Endothelial cell of umbilical vein (primary cell): Measurements from ENCODE around the gene RNLS. TPM values are rescaled to one million over a fixed set of nuclear protein-coding genes. Genes with fewer than 3 reads are reported as not detected.

Experiments used
- BruUV-seq: library from RNA; stranded (reverse); fragments of 400-500 nt; replicated peaks from 2 replicates; lab custom pipeline; 2021; lab: Mats Ljungman, UMichigan
- CTCF ChIA-PET: fragments of 300-600, 350-600 bp; sonication (Branson Sonifier 250); formaldehyde crosslinking; loops from one replicate; lab custom pipeline; 2021; ENCODE audit warnings: antibody characterized with exemption, inconsistent platforms; lab: Charles Lee
- POLR2A ChIA-PET: fragments of 300-600, 350-600 bp; sonication (Branson Sonifier 250); formaldehyde crosslinking; loops from one replicate; lab custom pipeline; 2021; ENCODE audit warnings: antibody characterized with exemption, inconsistent platforms; lab: Charles Lee
- DNase-seq: peaks from one replicate; pipeline ENCODE4 v3.0.0-alpha.2; 2011; ENCODE audit warnings: low read depth, low spot score
- FAIRE-seq: peaks from 2 replicates; lab custom pipeline; 2011; peaks lifted over from hg19 to GRCh38; lab: Jason Lieb, UNC
- H2AFZ ChIP-seq: 2 replicates; pipeline ENCODE4 v1.6.0; 2012; ENCODE audit warnings: low read depth, low read length, control low read depth, inconsistent platforms
- H3K27ac ChIP-seq: 2 replicates; pipeline ENCODE4 v1.5.1; 2011; ENCODE audit warnings: low read depth, mild to moderate bottlenecking, control low read depth, low read length, moderate library complexity; ENCODE audit not compliant: insufficient read depth
- H3K27me3 ChIP-seq, 2 experiments: 2 replicates each; pipeline versions ENCODE4 v1.6.0 to v1.6.1; 2011; ENCODE audit warnings: low read length in 2 of 2, mixed read lengths in 1 of 2; ENCODE audit not compliant: control insufficient read depth in 2 of 2, insufficient read depth in 2 of 2
- H3K36me3 ChIP-seq, 2 experiments: 2 replicates in 1 of 2; 3 replicates in 1 of 2; pipeline ENCODE4 v1.5.1; 2011; ENCODE audit warnings: low read length in 2 of 2, mild to moderate bottlenecking in 1 of 2, moderate library complexity in 1 of 2; ENCODE audit not compliant: control insufficient read depth in 2 of 2, insufficient read depth in 2 of 2; ENCODE audit errors: extremely low read depth in 1 of 2
- H3K4me1 ChIP-seq: 3 replicates; pipeline ENCODE4 v1.5.1; 2011; ENCODE audit warnings: mild to moderate bottlenecking, low read length; ENCODE audit not compliant: control insufficient read depth, insufficient read depth; ENCODE audit errors: extremely low read depth
- H3K4me2 ChIP-seq: 2 replicates; pipeline ENCODE4 v1.6.1; 2011; ENCODE audit warnings: low read length, control low read depth, mixed read lengths; ENCODE audit not compliant: insufficient read depth
- H3K4me3 ChIP-seq, 3 experiments: fragments of 200-600 bp in 1 of 3; sonication (generic), shearing (Covaris generic) in 1 of 3; replicated peaks in 1 of 3; 2 replicates each; pipeline ENCODE4 v1.5.1; 2011 to 2016; ENCODE audit warnings: control low read depth in 3 of 3, low read length in 3 of 3, mild to moderate bottlenecking in 2 of 3, inconsistent platforms in 1 of 3, low read depth in 1 of 3, moderate library complexity in 1 of 3; ENCODE audit not compliant: insufficient read depth in 1 of 3
- H3K79me2 ChIP-seq: 2 replicates; pipeline ENCODE4 v1.6.0; 2012; ENCODE audit warnings: low read length, inconsistent platforms; ENCODE audit not compliant: control insufficient read depth, insufficient read depth
- H3K9ac ChIP-seq: replicated peaks from 2 replicates; pipeline ENCODE3; 2011; ENCODE audit warnings: low read length, control low read depth; ENCODE audit not compliant: insufficient read depth; ENCODE audit errors: extremely low read depth
- H3K9me1 ChIP-seq: replicated peaks from 3 replicates; pipeline ENCODE4 v1.6.0; 2011; ENCODE audit warnings: mild to moderate bottlenecking, low read length; ENCODE audit not compliant: control insufficient read depth, insufficient read depth; ENCODE audit errors: extremely low read depth
- H3K9me3 ChIP-seq: replicated peaks from 2 replicates; pipeline ENCODE4 v1.5.1; 2012; ENCODE audit warnings: low read length, inconsistent platforms; ENCODE audit not compliant: control insufficient read depth, insufficient read depth
- H4K20me1 ChIP-seq: replicated peaks from 2 replicates; pipeline ENCODE3; 2011; ENCODE audit warnings: mild to moderate bottlenecking, low read length; ENCODE audit not compliant: control insufficient read depth, insufficient read depth; ENCODE audit errors: extremely low read depth
- EZH2 ChIP-seq: IDR thresholded peaks from 2 replicates; pipeline ENCODE4 v1.6.1; 2012; ENCODE audit warnings: borderline replicate concordance, low read depth, mild to moderate bottlenecking, moderate library complexity, low read length, inconsistent platforms; ENCODE audit not compliant: severe bottlenecking
- FOS ChIP-seq: IDR thresholded peaks from 2 replicates; pipeline ENCODE4 v1.6.1; 2011; ENCODE audit warnings: mild to moderate bottlenecking, low read length, moderate library complexity, borderline replicate concordance; ENCODE audit not compliant: insufficient read depth
- GATA2 ChIP-seq: IDR thresholded peaks from 2 replicates; pipeline ENCODE4 v1.7.0; 2011; ENCODE audit warnings: low read depth, mild to moderate bottlenecking, moderate library complexity, mixed read lengths, low read length; ENCODE audit not compliant: insufficient read length, insufficient read depth
- JUN ChIP-seq: IDR thresholded peaks from 2 replicates; pipeline ENCODE4 v1.6.1; 2011; ENCODE audit warnings: borderline replicate concordance, low read depth; ENCODE audit not compliant: insufficient read length, insufficient read depth
- MAX ChIP-seq: IDR thresholded peaks from 2 replicates; pipeline ENCODE4 v1.6.1; 2011; ENCODE audit not compliant: insufficient read depth, insufficient read length
- MYC ChIP-seq: IDR thresholded peaks from one replicate; pipeline ENCODE4 v1.6.1; 2011; ENCODE audit warnings: mild to moderate bottlenecking, low read depth, low read length
- POLR2A ChIP-seq: IDR thresholded peaks from 2 replicates; pipeline ENCODE4 v1.6.1; 2012; ENCODE audit warnings: low read depth, mild to moderate bottlenecking, control low read depth, low read length
- POLR2AphosphoS5 ChIP-seq: IDR thresholded peaks from 2 replicates; pipeline ENCODE4 v1.6.1; 2012; ENCODE audit warnings: low read depth, mild to moderate bottlenecking, control low read depth, low read length, moderate library complexity; ENCODE audit not compliant: insufficient read depth
- dilution Hi-C: fragments of 300-500 bp; cut with MboI; formaldehyde crosslinking; loops from one replicate; pipeline ENCODE4 v1.15.0; 2019; ENCODE audit warnings: low sequenced_read_pairs; ENCODE audit not compliant: extremely low pct_ligation_motif_present
- intact Hi-C: fragments of 100-400 bp; cut with micrococcal nuclease; formaldehyde crosslinking; loops from one replicate; pipeline ENCODE4 v1.10.0; 2022
- polyA plus RNA-seq, 4 experiments: library from polyadenylated mRNA; depleted of rRNA in 3 of 4; stranded (reverse) in 3 of 4; unstranded in 1 of 4; fragments of >200 nt; gene quantifications; 2 replicates each; pipeline versions ENCODE4 v1.2.1 to v1.2.3, GENCODE V29; 2011 to 2012; ENCODE audit warnings: missing spikeins in 1 of 4
- total RNA-seq: library from RNA; stranded (reverse); gene quantifications from 2 replicates; pipeline ENCODE4 v1.2.3, GENCODE V29; 2021
- TF ChIP-seq, protein P1 (sequence below), 2 donors: IDR thresholded peaks; 1 replicate in 1 of 2; 2 replicates in 1 of 2; pipeline ENCODE4 v1.5.1; 2011; ENCODE audit warnings: low read length in 2 of 2, mild to moderate bottlenecking in 2 of 2, moderate library complexity in 2 of 2, control low read depth in 1 of 2, inconsistent platforms in 1 of 2, low read depth in 1 of 2; ENCODE audit not compliant: insufficient read depth in 1 of 2; ENCODE audit errors: extremely low read depth in 1 of 2

Gene RNLS
- total and polyA plus RNA-seq, 2 donors (not counting 3 experiments of a cell fraction or from before 2014, with no cell fraction given) = 2.5 to 4.6 TPM

GRCh38 chr10:88523739-88524400 lies 59.2 kb downstream of the RNLS start:
- Histone ChIP-seq H3K4me1 (peaks cover 8% of the 10 kb centered on the region), H3K27me3 (no peaks in the 10 kb centered on the region), H3K9me1 (no peaks in the 10 kb centered on the region), H3K36me3 (no peaks in the 10 kb centered on the region), H2AFZ (no peak overlapping the region), H3K4me3 (no peak overlapping the region), H3K27ac (no peak overlapping the region), H3K4me2 (no peak overlapping the region), H3K9me3 (no peaks in the 10 kb centered on the region), H3K9ac (no peak overlapping the region), H4K20me1 (no peaks in the 10 kb centered on the region), H3K79me2 (no peaks in the 10 kb centered on the region)
- DNase-seq (no peak), FAIRE-seq (no peak)
- ChIA-PET POLR2A (interaction anchor here (0.7 kb wide), 1 partner anchor 224 kb away, joined by 4 read pairs; no protein-coding TSS in a partner anchor), CTCF (interaction anchor here (1.3 kb wide), 1 partner anchor 16 kb away, joined by 4 read pairs; no protein-coding TSS in a partner anchor)
- TF ChIP-seq JUN (no peak), EZH2 (no peak), GATA2 (no peak), MAX (no peak), POLR2AphosphoS5 (no peak), FOS (no peak), POLR2A (no peak), MYC (no peak)
- TF ChIP-seq, protein P1, sequence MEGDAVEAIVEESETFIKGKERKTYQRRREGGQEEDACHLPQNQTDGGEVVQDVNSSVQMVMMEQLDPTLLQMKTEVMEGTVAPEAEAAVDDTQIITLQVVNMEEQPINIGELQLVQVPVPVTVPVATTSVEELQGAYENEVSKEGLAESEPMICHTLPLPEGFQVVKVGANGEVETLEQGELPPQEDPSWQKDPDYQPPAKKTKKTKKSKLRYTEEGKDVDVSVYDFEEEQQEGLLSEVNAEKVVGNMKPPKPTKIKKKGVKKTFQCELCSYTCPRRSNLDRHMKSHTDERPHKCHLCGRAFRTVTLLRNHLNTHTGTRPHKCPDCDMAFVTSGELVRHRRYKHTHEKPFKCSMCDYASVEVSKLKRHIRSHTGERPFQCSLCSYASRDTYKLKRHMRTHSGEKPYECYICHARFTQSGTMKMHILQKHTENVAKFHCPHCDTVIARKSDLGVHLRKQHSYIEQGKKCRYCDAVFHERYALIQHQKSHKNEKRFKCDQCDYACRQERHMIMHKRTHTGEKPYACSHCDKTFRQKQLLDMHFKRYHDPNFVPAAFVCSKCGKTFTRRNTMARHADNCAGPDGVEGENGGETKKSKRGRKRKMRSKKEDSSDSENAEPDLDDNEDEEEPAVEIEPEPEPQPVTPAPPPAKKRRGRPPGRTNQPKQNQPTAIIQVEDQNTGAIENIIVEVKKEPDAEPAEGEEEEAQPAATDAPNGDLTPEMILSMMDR (IDR thresholded peaks at IDR 0.05; ENCODE audit: extremely low read depth in 1 of 2, insufficient read depth in 1 of 2, low read depth in 1 of 2, low read length in 2 of 2) = no peak
- dilution Hi-C loops (no loop called here), intact Hi-C loops (no loop called here)
- no TSS peak for BruUV-seq
